ENCODE data around the gene ABCB11. TPM values are rescaled to one million over a fixed set of nuclear protein-coding genes. Genes with fewer than 3 reads are reported as not detected.
"Not testable (repeated sequence)": the region's sequence is repeated elsewhere in the genome, so short reads cannot be mapped to it uniquely, and the experiment has no call there.

The ABCB11 gene
- total RNA-seq, 4 donors from 2014 or later = 0.06 TPM; not detected in 3

GRCh38 chr2:169066897-169067296 lies 35.8 kb upstream of the ABCB11 start:
- Histone ChIP-seq H3K9me3 (no peaks in the 10 kb centered on the region), H3K27me3 (no peaks in the 10 kb centered on the region), H3K4me1 (no peaks in the 10 kb centered on the region), H3K27ac (replicated peaks in 1 of 4) (no peak overlapping the region), H3K4me3 (no peak overlapping the region), H3K36me3 (no peaks in the 10 kb centered on the region)
- WGBS = 40% methylated on average over 1 of the region's 1 CpG
- no peak for TF ChIP-seq EP300 (IDR thresholded peaks at IDR 0.05)
- TF ChIP-seq POLR2A (IDR thresholded peaks at IDR 0.05; ENCODE audit: low read depth) = no peak
- TF ChIP-seq CTCF (IDR thresholded peaks at IDR 0.05) = no peak
- no peak for TF ChIP-seq POLR2AphosphoS5 (IDR thresholded peaks at IDR 0.05)
- intact Hi-C loops (cut with DNase I) = no loop called here
- no peak for DNase-seq (ENCODE audit: extremely low spot score)

DNA sequence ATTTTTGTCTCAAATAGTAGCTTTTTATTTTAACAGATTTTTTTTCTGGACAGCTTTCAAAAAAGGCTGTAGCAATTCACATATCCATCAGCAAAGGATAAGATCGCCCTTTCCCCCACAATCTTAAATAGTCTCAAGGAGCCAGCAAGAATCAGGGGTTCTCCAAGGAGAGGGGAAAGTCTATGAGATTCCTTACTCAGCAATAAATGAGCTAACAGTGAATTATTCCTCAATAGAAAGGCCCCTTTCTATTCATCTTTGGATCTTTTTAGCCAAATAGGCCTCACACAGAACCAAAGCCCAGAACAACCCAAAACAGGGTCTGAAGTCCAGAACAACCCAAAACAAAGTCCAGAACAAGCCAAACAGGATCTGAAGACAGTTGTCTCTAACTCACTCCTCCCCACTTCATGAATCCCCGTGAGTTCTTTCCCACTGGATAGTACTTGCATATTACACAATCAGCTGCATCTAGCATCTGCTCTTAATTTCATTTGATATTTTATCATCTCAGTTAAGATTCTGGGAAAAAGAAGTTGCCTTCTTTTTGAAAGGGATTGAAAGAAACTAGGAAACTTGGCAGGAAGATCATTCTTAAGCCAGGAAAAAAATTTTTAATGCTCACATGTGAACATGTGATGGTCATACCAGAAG lies 34.9 kb upstream of the ABCB11 start:
- intact Hi-C loops (cut with DNase I) = no loop called here
- TF ChIP-seq POLR2AphosphoS5 (IDR thresholded peaks at IDR 0.05) = no peak
- no peak for TF ChIP-seq EP300 (IDR thresholded peaks at IDR 0.05)
- TF ChIP-seq CTCF (IDR thresholded peaks at IDR 0.05) = no peak
- TF ChIP-seq POLR2A (IDR thresholded peaks at IDR 0.05; ENCODE audit: low read depth) = no peak
- Histone ChIP-seq H3K9me3 (no peaks in the 10 kb centered on the region), H3K4me1 (no peaks in the 10 kb centered on the region), H3K36me3 (no peaks in the 10 kb centered on the region), H3K4me3 (no peak overlapping the region), H3K27me3 (no peaks in the 10 kb centered on the region), H3K27ac (replicated peaks in 1 of 4) (no peak overlapping the region)
- 70% methylated on average over 2 of the region's 2 CpGs for WGBS
- no peak for DNase-seq (ENCODE audit: extremely low spot score)

- 73% methylated on average over 1 of the region's 1 CpG for WGBS
- H3K4me1 ChIP-seq = no peaks in the 10 kb centered on the region
Observed at GRCh38 chr2:169065422-169065821, 34.3 kb upstream of the ABCB11 start.

DNA sequence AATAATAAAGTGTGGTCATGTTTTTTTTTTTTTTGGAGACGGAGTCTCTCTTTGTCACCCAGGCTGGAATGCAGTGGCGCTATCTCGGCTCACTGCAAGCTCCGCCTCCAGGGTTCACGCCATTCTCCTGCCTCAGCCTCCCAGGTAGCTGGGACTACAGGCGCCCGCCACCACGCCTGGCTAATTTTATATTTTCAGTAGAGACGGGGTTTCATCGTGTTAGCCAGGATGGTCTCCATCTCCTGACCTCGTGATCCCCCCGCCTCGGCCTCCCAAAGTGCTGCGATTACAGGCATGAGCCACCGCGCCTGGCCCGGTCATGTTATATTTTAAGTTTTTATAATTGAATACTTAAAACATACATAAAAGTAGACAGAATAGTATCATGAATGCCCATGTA lies 33.1 kb upstream of the ABCB11 start:
- not testable (repeated sequence) for DNase-seq (ENCODE audit: extremely low spot score)
- WGBS = 94% methylated on average over 17 of the region's 17 CpGs

More at GRCh38 chr2:169065422-169065821, 34.3 kb upstream of the ABCB11 start:
- Histone ChIP-seq H3K36me3 (no peaks in the 10 kb centered on the region), H3K27ac (replicated peaks in 1 of 4) (no peak overlapping the region), H3K27me3 (no peaks in the 10 kb centered on the region), H3K4me3 (no peak overlapping the region), H3K9me3 (no peaks in the 10 kb centered on the region)
- TF ChIP-seq CTCF (IDR thresholded peaks at IDR 0.05) = no peak
- DNase-seq (ENCODE audit: extremely low spot score) = no peak
- intact Hi-C loops (cut with DNase I) = no loop called here

DNA sequence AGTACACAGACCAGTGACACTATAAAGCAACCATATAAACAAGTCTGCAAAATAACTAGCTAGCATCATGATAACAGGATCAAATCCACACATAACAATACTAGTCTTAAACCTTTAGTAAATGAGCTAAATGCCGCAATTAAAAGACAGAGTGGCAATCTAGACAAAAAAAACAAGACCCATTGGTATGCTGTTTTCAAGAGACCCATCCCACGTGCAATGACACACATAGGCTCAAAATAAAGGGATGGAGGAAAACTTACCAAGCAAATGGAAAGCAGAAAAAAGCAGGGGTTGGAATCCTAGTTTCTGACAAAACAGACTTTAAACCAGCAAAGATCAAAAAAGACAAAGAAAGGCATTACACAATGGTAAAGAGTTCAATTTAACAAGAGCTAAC lies 23.5 kb upstream of the ABCB11 start:
- WGBS = 79% methylated on average over 2 of the region's 2 CpGs
- intact Hi-C loops (cut with DNase I); H3K4me1 ChIP-seq; DNase-seq (ENCODE audit: extremely low spot score); H3K27me3 ChIP-seq; H3K36me3 ChIP-seq; H3K27ac ChIP-seq (replicated peaks in 1 of 4); H3K4me3 ChIP-seq: not testable (repeated sequence)
- peaks cover 0 to 41% (median 16%) of the 10 kb centered on the region in 4 donors for H3K9me3 ChIP-seq

More for the DNA sequence above, 33.1 kb upstream of the ABCB11 start:
- H3K27me3 ChIP-seq; H3K36me3 ChIP-seq; H3K4me3 ChIP-seq; intact Hi-C loops (cut with DNase I); H3K9me3 ChIP-seq; H3K4me1 ChIP-seq; H3K27ac ChIP-seq (replicated peaks in 1 of 4): not testable (repeated sequence)
